GM18870 (cell line): ENCODE data around the gene REEP2.

Source experiments
- ATAC-seq: cut with Tn5 transposase; IDR thresholded peaks from one replicate; pipeline ENCODE4 v1.9.1; 2021; ENCODE audit warnings: moderate library complexity; ENCODE audit not compliant: unreplicated experiment

Gene REEP2

DNA sequence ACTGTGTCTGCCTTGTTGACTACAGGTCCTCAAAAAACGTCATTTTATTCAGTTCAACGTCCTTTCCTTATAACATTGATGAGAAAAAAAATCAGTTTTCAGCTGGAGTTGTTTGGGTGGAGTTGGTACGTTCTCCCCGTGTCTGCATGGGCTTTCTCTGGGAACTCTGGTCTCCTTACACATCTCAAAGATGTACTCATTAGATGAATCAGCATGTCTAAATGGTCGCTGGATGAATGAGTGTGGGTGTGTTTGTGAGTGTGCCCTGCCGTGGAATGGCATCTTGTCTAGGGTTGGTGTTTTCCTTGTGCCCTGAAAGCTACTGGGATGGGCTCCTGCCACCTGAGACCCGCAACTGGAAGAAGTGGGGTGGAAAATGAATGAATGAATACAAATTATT lies 56.5 kb downstream of the REEP2 start:
- no peak for ATAC-seq
